ENCODE data around the gene RIC8A. TPM values are rescaled to one million over a fixed set of nuclear protein-coding genes. Genes with fewer than 3 reads are reported as not detected.

RIC8A gene
- total and polyA plus RNA-seq, 10 of the 15 experiments (the other 5 are each of a cell fraction or from before 2014, with no cell fraction given): 10.4 to 157 (median 81.4) TPM

DNA sequence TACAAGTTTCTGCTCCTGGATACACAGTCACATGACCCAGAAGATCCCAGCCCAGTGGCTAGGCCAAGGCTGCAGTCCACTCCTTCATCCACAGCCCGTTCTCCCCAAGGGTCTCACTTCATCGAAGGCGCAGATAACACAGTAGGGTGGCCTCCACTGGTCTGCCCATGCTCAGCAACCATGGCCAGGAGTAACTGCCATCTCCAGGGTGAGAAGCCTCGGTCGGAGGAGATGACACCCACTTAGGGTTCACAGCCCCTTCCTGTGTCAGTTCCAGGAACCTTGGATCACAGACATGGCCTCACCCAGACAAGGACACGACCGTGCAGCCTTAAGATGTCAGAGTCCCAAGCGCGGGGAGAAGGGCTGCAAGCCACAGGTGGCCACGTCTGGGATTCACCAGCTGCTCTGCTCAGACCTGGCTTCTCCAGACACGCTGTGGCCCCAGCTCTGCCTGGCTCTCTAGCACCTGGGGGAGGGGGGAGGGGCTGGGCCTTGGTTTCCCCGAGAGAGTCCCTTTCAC lies 2.9 kb upstream of the RIC8A start:
- Histone ChIP-seq H3K36me3 (ENCODE audit: control insufficient read depth in 2 of 2, insufficient read depth in 2 of 2, low read length in 1 of 2) (peaks cover 4 to 22% of the 10 kb centered on the region in 2 experiments), H3K4me2 (ENCODE audit: control insufficient read depth, insufficient read depth) (no peak overlapping the region), H3K9me3 (replicated peaks; ENCODE audit: control insufficient read depth, insufficient read depth, low read length) (no peaks in the 10 kb centered on the region), H2AFZ (ENCODE audit: control insufficient read depth, low read depth, low read length) (no peak overlapping the region), H4K20me1 (ENCODE audit: control insufficient read depth, insufficient read depth) (peaks cover 11% of the 10 kb centered on the region), H3K9ac (ENCODE audit: control insufficient read depth, insufficient read depth, low read length) (no peak overlapping the region), H3K27ac (ENCODE audit: control insufficient read depth, insufficient read depth) (no peak overlapping the region), H3K27me3 (replicated peaks in 1 of 2; ENCODE audit: control insufficient read depth in 2 of 2, insufficient read depth in 2 of 2, low read length in 1 of 2) (no peaks in the 10 kb centered on the region), H3K4me1 (ENCODE audit: control insufficient read depth, insufficient read depth, low read length) (peaks cover 14% of the 10 kb centered on the region), H3K79me2 (ENCODE audit: control insufficient read depth, insufficient read depth, low read length) (peaks cover 44% of the 10 kb centered on the region), H3K4me3 (no peak overlapping the region)
- intact Hi-C loops (cut with micrococcal nuclease; ENCODE audit: unreplicated experiment) (loop anchor here (5.0 to 10.0 kb wide), 3 partner anchors 103 to 240 kb away; partner anchors contain the start of genes ANO9 and IFITM2), in situ Hi-C loops (cut with MboI) (loop anchor here (5.0 to 10.0 kb wide), 2 partner anchors 160 to 303 kb away; partner anchors contain the start of genes B4GALNT4 and RNH1)
- DNase-seq (ENCODE audit: low read depth, low spot score) (no peak), FAIRE-seq (no peak), ATAC-seq (no peak)
- ChIA-PET RAD21 (ENCODE audit: unreplicated experiment) (no interaction called here), SMC1A (ENCODE audit: uncharacterized antibody, unreplicated experiment) (no interaction called here), CTCF (interaction anchor here (1.3 kb wide), 1 partner anchor 53 kb away, joined by 3 read pairs; no protein-coding TSS in a partner anchor), POLR2A (interaction anchor here (0.6 to 2.2 kb wide), 3 partner anchors 12 to 244 kb away, joined by 4 to 6 read pairs (median 5); no protein-coding TSS in a partner anchor)
- BruUV-seq (replicated peaks): no TSS peak
- no peak for TF ChIP-seq CREM (IDR thresholded peaks at IDR 0.05; ENCODE audit: low read depth)
- 0 out of 2 replicates have a peak, but pooled peaks have one; percentile 32 for TF ChIP-seq POLR2A (IDR thresholded peaks at IDR 0.05; ENCODE audit: low read depth, low read length)
- TF ChIP-seq ATF7 (IDR thresholded peaks at IDR 0.05; ENCODE audit: low read depth): no peak
- 90% methylated on average over 12 of the region's 12 CpGs for WGBS (ENCODE audit: insufficient coverage, insufficient replicate concordance, low lambda C conversion rate, missing lambda C conversion rate)

GRCh38 chr11:205221-206001 lies 2.1 kb upstream of the RIC8A start:
- intact Hi-C loops (cut with micrococcal nuclease; ENCODE audit: unreplicated experiment): loop anchor here (5.0 to 10.0 kb wide), 3 partner anchors 102 to 239 kb away; partner anchors contain the start of genes ANO9 and IFITM2
- FAIRE-seq (no peak), ATAC-seq (no peak), DNase-seq (ENCODE audit: low read depth, low spot score) (no peak)
- H2AFZ ChIP-seq (ENCODE audit: control insufficient read depth, low read depth, low read length): no peak overlapping the region
- no peaks in the 10 kb centered on the region for H3K9me3 ChIP-seq (replicated peaks; ENCODE audit: control insufficient read depth, insufficient read depth, low read length)
- peaks cover 22% of the 10 kb centered on the region for H3K4me1 ChIP-seq (ENCODE audit: control insufficient read depth, insufficient read depth, low read length)
- peaks cover 5 to 29% of the 10 kb centered on the region in 2 experiments for H3K36me3 ChIP-seq (ENCODE audit: control insufficient read depth in 2 of 2, insufficient read depth in 2 of 2, low read length in 1 of 2)
- H4K20me1 ChIP-seq (ENCODE audit: control insufficient read depth, insufficient read depth): peaks cover 11% of the 10 kb centered on the region
- in situ Hi-C loops (cut with MboI): loop anchor here (5.0 to 10.0 kb wide), 2 partner anchors 159 to 302 kb away; partner anchors contain the start of genes B4GALNT4 and RNH1
- ChIA-PET RAD21 (ENCODE audit: unreplicated experiment) (no interaction called here), POLR2A (interaction anchor here (0.5 to 2.3 kb wide), 6 partner anchors 11 to 704 kb away, joined by 4 to 8 read pairs (median 4); no protein-coding TSS in a partner anchor), SMC1A (ENCODE audit: uncharacterized antibody, unreplicated experiment) (no interaction called here), CTCF (no interaction called here)
- H3K9ac ChIP-seq (ENCODE audit: control insufficient read depth, insufficient read depth, low read length): peak overlapping the region; percentile 97
- TSS peak; percentile 49 for BruUV-seq (replicated peaks)
- H3K4me2 ChIP-seq (ENCODE audit: control insufficient read depth, insufficient read depth): peak overlapping the region; percentile 97
- no peak overlapping the region for H3K27ac ChIP-seq (ENCODE audit: control insufficient read depth, insufficient read depth)
- WGBS (ENCODE audit: insufficient coverage, insufficient replicate concordance, low lambda C conversion rate, missing lambda C conversion rate): 89% methylated on average over 16 of the region's 16 CpGs
- H3K4me3 ChIP-seq: peak overlapping the region; percentile 84
- H3K79me2 ChIP-seq (ENCODE audit: control insufficient read depth, insufficient read depth, low read length): peaks cover 52% of the 10 kb centered on the region
- H3K27me3 ChIP-seq (replicated peaks in 1 of 2; ENCODE audit: control insufficient read depth in 2 of 2, insufficient read depth in 2 of 2, low read length in 1 of 2): no peaks in the 10 kb centered on the region
- TF ChIP-seq E2F8 (IDR thresholded peaks at IDR 0.05; ENCODE audit: low read depth, partially characterized antibody) (no peak), NBN (IDR thresholded peaks at IDR 0.05) (no peak), KLF5 (IDR thresholded peaks at IDR 0.05; ENCODE audit: partially characterized antibody) (no peak), KDM1A (IDR thresholded peaks at IDR 0.05; ENCODE audit: borderline replicate concordance) (no peak), SUZ12 (IDR thresholded peaks at IDR 0.05; ENCODE audit: unreplicated experiment) (no peak), IKZF2 (IDR thresholded peaks at IDR 0.05) (no peak), MYC (IDR thresholded peaks at IDR 0.05; ENCODE audit: insufficient read depth, insufficient read length, insufficient replicate concordance, low read length, severe bottlenecking) (no peak), ZBTB33 (IDR thresholded peaks at IDR 0.05) (no peak)
